ENCODE measurements around the gene MACROD2.

The MACROD2 gene

DNA sequence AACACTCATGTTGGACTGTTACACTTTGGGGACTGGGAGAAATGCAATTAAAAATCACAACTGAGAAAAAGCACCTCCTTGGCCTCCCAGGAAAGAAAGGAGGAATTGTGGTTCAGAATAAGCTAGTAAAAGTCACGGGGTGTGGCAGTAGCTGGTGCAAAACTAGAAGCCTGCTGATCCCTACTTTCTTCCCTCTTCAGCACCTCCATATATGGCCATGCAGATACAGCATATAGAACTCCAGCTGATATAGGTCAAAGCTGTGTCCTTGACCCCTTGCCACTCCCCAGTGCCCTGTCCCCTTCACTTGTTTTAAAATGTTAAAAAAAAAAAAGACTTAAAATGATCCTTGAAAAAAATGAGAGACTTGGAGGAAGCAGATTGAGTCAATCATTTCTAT, 347.6 kb downstream of the MACROD2 start:
- DNase-seq: no peak

DNA sequence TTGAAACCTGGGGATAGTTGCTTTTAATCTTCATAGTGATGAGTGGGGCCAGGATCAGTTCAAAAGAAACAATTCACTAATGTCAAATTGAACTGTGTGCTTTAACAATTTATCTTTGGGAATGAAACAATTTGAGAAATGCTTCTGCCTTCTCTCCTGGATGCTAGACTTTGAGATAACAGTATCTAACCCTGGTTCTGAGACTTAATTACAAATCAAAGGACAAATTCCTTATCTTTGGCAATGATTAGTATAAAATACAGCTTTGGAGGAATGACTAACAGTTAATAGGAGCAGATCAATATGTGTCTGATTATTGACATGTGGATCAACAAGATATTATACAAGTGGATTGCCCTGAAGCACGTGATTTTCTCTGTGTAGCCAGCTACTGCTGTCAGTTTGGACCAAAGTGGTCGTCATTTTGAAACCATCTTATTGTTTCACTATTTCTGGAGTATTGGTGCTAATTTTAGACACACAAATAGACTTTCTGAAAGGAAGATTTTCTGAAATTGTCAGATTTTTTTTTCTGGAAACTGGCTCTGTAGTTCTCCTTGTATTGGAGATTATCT, 348.3 kb downstream of the MACROD2 start:
- DNase-seq: no peak

DNA sequence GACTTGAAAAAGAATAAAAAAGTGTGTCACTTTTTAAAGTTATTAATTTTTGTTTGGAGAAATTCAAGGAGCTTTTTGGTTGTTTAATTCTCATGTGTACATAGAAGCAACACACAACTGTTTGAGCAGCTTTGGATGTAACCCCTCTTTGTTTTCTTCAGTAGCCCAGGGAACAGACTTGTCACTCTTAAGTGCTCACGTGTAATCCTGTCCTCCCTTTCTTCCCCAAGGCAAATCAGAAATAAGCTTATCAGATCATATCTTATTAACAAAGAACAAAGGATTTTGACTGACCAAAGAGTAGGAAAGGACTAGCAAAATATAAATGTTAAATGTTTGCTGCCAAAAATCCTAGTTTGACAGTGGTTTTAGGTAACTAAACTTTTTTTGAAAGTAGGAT, 349.4 kb downstream of the MACROD2 start:
- DNase-seq: no peak

- DNase-seq: no peak
Observed at GRCh38 chr20:14355791-14356190, 360.5 kb downstream of the MACROD2 start.

- DNase-seq: no peak
Observed at GRCh38 chr20:14360416-14360815, 365.1 kb downstream of the MACROD2 start.

- no peak for DNase-seq
Observed at GRCh38 chr20:14361509-14362345, 366.4 kb downstream of the MACROD2 start.

- DNase-seq: no peak
Observed at GRCh38 chr20:14374196-14374595, 378.9 kb downstream of the MACROD2 start.

GRCh38 chr20:14375416-14375985, 380.2 kb downstream of the MACROD2 start:
- no peak for DNase-seq

DNA sequence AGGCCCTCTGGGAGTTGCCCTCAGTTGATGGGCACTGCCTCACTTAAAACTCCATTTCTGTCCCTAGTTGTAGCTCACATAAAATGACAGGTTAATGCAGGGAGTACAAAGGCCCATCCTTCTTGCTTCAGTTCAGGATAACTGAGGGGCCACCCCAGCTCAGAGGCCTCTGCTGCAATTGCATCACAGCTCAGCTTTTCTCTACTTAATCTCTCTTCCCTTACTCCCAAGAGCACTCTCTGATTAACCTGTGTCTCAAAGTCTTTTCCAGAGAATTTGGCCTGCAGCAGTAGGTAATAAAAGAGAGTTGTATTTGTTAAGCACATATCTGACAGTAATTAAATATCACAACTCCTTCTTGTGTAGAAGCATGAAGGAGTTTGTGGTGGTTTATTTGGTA, 383.0 kb downstream of the MACROD2 start:
- no peak for DNase-seq

- DNase-seq: no peak
Observed at GRCh38 chr20:14383335-14383734, 388.0 kb downstream of the MACROD2 start.

GRCh38 chr20:14384416-14385175, 389.3 kb downstream of the MACROD2 start:
- DNase-seq: no peak

DNA sequence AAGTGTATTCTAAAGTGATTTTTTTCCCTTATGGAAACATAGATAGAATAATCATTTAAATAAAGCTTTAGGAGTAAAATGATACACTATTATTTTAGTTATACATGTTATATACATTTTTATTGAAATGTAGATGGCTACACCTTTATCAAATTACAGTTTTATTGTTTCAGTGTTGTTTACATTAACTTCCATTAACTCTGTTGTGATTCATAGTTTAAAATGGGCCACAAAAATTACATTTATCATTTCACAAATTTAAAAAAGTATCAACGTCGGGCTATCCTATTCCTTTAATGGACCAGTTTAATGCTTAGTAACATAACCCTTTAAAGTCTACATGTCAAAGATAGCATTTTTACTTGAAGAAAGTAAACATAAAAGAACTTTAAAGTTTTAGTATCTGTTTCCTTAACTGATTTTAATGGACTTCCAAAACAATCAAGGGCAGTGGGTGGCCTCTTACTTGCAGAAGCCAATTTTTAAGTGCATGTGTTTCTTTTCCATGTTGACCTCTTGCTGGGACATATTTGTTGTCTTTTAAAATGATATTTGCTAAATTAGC, 389.9 kb downstream of the MACROD2 start:
- no peak for DNase-seq

DNA sequence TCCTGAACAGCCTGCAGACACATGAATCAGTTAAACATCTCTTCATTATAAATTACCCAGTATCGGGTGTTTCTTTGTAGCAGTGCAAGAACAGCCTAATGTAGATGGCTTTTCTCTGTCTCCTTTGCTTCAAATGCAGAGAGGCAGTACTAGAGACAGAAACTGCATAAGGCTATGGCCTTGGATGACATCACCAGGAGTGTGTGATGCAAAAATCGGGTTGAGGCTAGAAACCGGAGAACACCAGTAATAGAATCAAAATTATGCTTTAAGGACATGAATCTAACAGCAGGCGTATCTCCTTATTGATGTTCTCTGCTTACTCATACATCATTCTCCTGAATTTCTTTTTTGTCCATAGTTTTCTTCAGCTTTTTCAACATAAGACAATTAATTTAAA, 391.4 kb downstream of the MACROD2 start:
- no peak for DNase-seq

DNA sequence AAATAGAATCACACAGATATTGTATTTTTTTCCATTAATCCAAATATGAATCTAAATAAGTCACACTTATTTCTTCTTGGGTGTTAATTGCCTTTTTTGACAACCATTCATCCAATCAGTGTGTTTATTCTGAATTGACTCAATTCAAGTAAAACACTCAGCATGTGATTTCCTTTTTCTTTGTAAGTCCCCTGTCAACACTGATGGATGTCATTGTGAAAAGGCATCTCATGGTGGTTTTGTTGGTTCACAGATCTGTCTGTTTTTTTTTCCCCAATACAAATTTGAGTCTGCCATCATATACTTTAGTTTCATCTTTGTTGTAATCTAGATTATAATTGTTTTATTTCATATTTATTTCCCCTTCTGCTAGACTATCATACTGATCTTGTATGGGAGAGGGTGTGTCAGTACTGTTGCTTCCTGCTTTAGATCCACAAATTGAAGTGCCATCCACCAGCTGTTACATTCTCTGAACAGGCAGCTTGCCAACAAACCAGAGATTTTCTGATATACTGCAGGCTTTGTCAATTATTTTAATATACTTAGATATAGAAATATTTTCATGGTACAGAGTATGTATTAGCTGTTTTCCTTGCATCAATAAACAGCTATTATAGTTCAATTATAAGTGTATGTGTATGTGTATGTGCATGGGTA, 406.3 kb downstream of the MACROD2 start:
- DNase-seq: no peak

DNA sequence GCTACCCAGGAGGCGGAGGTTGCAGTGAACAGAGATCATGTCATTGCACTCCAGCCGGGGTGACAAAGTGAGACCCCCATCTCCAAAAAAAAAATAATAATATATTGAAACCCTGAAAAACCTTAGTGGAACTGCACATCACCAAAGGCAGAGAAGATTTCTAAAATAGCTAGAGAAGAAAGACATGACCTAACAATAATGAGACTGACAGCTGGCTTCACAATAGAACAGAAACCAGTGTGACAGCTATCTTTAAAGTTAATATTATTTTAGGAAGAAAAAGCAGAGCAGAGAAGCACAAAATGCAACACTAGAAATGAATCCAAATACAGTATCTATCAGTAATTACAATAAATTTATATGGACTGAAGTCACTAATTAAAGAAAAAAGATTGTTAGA, 409.2 kb downstream of the MACROD2 start:
- DNase-seq: no peak

GRCh38 chr20:14406495-14406894, 411.2 kb downstream of the MACROD2 start:
- DNase-seq: no peak

DNA sequence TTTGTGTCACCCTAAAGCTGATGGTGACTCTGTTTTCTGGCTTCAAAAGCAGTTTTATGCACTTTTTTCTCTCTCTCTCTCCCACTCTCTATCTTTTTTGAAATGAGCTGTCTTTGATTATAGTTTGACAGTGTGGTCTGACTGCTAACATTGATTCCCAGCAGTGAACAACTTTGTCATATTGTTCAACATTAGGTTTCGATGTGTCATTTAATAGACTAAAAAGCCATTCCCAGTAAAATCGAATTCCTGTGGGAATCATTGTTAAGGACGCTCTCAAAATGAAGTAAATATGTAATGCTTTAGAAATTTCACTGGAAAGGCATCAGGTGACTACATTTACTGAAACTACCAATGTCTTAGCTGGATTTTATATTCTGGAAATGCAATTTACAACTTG, 412.0 kb downstream of the MACROD2 start:
- DNase-seq: no peak

DNA sequence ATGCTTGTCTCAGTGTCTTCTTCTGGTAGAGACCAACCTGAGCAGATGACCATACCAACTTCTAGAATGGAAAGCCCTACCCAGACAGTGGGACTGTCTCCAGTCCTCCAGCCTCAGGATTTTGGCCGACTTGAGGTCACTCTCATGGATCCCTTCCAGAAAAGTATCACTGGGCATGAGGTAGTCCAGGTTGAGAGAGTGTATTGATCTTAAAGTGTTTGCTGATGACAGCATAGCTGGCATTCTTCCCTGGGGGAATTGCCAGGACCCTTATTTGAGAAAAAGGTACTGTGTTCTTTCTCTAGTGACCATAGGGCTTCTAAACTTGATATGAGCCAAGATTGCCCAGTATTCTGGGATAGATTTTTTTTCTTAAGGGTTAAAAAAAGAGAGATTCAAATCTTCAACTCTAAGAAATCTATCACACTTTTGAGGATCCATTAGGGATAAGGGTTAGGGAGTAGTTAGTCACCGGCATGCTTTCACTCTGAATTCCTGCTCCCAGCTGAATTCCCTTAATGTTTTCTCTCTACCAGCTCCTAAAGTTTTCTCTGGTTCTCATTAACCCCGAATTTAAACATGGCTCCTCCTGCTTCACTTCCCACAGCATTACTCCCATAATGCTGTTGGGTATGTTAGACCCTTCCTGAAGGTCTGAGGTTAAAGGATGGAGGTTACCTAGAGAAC, 415.7 kb downstream of the MACROD2 start:
- no peak for DNase-seq

DNA sequence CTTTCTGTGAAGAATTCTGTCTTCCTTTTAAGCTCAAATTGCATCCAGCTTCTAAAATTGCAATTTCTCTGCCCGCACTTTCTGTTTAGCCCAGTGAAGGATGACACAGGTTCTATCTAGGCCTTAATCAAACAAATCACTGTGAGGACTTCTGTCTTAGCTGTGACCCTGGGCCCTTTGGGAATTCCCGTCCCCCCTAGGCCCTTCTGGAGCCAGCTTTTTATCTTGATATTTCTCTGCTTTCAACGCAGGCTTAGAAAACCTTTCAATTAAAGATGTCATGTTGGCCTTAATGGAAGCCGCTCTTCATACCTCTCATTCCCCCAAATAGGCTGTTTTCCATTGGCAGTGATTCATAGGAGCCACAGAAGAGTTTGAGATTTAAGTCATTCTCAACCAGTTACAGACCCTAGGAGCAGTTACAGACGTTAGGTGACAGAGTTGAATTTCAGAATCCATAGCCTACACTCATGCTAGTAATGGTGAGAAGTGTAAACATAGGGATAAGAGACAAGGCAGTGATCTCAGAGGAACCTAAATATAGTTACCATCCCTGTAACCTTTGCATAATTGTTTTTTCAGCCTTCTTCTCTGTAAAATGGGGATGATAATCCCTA, 416.9 kb downstream of the MACROD2 start:
- no peak for DNase-seq

- DNase-seq: no peak
Observed at GRCh38 chr20:14413835-14414234, 418.5 kb downstream of the MACROD2 start.

DNA sequence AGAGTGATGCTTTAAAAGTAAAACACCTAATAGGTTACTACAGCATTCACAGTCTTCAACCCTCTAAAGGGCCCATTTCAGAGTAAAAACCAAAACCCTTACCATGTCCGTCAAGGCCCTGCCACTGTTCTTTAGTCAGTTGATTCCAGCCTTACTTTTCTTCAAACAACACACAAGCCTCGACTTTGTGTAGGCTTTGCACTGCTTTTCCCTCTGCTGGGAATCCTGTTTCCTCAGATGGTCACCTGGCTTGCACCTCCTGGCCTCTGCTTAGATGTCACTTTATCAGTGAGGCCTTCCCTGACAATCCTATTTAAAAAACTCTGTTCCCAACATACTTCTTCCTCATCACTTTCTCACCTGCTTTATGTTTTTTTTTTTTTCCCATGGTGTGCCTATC, 419.2 kb downstream of the MACROD2 start:
- DNase-seq: no peak

- DNase-seq: no peak
Observed at GRCh38 chr20:14415467-14415866, 420.2 kb downstream of the MACROD2 start.

Data from T-helper 1 cell (primary cell).